Kidney tubule cell (primary cell): ENCODE measurements around the gene FARP1.
"Not testable (repeated sequence)": the region's sequence is repeated elsewhere in the genome, so short reads cannot be mapped to it uniquely, and the experiment has no call there.

Experiments
- DNase-seq: peaks from one replicate; pipeline ENCODE4 v3.0.0-alpha.2; 2018; ENCODE audit warnings: low spot score

Gene FARP1

DNA sequence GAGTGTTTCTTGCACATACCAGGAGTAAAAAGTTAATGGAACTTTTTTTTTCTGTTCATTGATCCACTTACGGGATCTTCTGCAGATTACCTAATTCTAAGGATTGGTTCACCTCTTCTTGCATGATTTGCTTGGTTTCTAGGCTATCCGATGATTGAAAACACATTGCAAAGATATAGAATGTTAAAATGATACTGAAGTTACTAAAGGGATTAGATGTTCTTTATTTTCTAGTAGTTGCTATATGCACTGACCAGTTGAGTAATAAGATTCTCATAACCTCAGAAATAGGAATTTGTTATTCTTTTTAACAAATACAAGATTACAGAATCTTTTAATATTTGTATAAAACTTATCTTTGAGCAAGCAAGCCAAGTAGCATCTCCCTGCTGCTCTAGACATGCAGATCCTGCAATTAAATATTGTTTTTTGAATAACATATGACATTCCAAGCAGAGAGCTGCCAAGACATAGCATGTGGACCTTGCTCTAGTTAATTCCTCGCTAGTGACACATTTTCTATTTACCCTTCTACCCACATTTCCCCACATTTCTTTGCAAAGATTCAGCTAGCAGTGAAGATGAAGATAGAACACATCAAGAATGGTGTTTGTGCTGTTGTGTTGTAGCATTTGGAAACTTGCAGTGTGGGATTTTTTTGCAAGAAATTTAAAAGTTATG, 85.9 kb downstream of the FARP1 start:
- DNase-seq: peak; percentile 25

DNA sequence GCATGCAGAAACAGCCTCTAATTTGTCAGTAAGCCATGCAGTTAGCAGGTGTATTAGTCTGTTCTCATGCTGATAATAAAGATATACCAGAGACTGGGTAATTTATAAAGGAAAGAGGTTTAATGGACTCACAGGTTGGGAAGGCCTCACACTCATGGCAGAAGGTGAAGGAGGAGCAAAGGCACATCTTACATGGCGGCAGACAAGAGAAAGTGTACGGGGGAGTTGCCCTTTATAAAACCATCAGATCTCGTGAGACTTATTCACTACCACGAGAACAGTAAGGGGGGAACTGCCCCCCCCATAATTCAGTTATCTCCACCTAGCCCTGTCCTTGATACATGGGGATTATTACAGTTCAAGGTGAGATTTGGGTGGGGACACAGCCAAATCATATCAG, 87.9 kb downstream of the FARP1 start:
- DNase-seq: not testable (repeated sequence)

DNA sequence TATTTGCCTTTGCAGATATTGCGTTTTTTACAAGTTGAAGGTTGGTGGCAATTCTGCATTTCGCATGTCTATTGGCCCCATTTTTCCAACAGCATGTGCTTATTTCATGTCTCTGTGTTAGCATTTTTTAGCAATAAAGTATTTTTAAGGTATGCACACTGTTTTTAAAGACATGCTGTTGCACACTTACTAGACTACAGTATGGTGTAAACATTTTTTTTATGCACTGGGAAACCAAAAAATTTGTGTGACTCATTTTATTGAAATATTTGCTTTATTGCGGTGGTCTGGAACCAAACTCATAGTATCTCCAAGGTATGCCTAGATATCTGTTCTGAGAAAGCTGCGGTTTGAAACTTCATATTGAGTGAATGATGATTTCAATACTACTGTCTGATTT, 89.6 kb downstream of the FARP1 start:
- no peak for DNase-seq

DNA sequence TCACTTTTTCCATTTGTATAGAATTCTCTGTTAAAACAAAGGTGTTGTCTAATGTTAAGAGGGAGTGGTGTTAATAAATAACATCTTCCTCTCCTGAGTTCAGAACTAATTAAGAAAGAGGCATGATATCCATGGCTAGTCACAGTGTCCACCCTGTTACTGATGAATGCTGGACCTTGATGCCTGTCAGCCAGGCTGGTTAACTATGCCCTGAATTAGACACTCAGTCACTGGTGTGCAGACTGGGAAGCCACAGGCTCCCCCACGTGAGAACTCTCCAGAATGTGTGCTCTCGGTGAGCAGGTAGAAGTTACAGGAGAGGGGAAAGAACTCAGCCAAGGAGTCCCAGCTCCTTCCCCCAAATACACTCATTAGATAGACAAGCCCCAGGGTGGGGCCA, 90.2 kb downstream of the FARP1 start:
- DNase-seq: peak; percentile 78

DNA sequence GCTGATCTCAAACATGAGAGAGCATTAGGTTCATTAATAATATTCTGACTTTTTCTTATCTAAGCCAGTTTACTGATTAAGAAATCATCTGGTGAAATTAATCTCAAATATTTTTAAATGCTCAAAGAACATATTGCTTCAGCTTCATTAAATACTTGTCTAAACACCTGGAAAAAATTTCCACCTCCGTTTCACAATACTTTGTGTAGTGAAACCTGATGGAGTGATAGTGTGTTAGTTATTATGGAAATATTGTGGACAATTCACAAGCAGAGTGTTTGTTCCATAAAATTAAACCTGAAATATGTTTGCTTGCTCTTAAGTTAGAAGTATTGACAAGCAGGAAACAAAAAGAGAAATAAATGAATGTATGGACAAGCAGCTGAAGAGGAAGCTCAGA, 91.5 kb downstream of the FARP1 start:
- DNase-seq: no peak

DNA sequence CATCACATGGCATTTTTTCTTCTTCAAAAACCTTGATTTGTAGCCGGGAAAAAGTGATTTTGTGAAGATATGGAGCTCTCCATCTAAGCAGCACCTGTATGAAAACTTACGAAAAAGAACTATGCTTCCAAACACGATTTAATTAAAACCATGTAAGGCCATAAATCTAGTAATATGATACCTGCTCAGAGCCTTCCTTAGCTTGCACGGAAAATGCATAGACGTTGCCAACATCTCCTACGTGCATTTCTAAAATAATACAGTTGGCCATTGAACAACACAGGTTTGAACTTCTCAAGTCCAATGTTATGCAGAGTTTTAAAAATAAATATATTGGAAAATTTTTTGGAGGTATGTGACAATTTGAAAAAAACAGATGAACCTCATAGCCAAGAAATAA, 93.3 kb downstream of the FARP1 start:
- DNase-seq: no peak

DNA sequence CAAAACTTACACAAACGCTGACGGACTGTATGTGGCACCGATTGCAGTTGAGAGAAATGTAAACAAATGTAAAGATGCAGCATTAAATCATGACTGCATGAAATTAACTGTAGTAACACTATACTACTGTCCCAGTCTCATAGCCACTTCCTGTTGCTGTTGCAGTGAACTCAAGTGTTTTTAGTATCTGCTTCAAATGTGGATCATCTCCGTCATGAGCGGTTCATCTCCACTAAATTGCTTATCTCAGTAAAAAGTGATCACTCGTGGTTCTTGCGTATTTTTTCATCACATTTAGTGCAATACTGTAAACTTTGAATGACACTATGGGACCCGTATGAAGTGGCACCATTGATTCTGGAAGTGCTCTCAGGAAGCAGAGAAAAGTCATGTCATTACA, 94.4 kb downstream of the FARP1 start:
- DNase-seq: no peak

DNA sequence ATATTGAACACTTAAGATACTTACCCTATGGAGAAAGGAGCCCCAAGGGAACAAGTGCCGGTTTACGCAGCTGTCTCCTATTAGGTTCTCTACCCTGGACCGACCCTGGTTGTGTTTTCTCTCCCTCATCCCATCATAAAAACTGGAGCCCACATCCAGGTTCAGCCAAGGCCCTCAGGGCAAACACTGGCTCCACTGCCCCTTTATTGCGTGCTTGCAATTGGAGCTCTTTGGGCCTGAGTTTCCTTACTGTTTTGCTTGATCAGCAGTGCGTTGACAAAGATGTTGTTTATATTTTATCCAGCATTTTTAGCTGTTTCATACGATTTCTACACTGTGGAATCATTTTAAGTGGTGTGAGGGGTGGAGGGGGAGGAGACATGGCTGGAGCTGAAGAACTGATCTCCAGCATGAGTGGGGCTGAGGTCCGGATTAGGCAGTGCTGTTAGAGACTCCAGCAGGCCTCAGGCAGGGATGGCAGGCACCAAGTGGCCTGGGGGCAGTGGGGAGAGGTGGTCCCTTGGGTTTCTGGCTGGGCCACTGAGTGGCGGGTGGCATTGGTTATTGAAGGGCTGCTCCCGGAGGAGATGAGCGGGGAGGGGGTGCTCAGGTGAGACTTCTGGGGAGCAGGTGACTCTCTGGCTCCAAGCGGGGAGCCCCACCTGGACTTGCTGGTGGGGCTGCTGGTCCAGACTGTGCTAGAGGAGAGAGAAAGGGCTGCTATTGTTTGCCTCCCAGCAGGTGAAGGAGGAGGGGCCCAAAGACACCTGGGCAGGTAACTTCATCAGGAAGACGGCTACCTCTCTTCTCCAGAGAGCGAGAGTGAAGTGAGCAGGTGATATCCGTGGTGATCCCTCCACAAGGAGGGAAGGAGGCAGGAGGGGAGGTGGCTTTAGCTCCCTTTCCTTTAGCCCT, 96.5 kb downstream of the FARP1 start:
- peak; percentile 49 for DNase-seq

DNA sequence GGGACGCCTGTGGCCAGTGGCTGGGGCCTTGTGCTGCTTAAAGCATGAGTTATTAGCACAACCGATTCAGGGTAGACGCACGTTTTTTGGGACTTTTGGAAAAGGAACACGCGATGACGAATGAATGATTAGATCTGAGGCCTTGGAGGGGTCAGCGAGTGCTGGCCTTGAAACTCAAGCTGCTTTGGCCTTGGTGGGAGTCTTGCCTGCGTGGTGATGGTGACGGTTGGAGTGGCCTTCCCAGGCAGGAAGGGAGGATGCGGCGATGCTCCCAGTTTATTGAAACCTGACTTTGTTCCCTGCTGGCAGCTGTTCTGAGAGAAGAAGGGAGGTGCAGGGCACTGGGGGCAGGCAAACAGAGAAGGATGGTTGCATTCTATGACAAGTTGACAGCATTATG, 97.2 kb downstream of the FARP1 start:
- no peak for DNase-seq

DNA sequence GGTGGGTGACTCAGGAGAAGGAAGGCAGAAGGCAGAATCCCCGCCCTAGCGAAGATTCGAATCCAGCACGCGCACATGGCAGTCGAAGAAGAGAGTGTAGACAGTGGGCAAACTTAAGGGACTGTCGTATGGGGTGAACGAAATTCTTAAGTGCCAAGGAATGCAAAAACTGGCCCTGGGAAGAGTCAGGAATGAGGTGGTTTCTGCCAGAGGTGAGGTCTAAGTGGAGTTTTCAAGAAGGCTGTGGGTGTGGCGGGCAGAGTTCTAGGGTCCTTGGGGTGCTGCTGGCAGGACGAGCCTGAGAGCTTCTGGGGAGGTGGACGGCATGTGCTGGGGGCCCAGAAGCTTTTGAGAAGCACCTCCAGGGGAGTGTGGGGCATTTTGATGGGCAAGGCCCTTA, 98.1 kb downstream of the FARP1 start:
- DNase-seq: no peak

DNA sequence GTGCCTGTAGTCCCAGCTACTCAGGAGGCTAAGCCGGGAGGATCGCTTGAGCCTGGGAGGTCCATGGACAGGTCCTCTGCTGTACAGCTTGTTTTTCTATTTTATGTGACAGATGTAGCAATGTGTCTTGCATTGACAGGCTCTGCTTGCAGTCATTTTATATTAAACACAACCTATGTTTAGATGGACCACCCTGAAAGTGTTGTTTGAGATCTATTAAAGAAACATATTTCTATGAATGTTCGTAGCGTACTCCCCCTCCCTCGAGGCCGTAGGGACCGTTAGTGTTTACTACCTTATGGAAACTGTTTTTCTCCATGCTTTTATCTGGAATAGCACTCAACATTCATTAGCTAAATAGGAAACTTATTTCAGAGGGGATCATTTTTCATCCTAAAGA, 99.1 kb downstream of the FARP1 start:
- DNase-seq: no peak

DNA sequence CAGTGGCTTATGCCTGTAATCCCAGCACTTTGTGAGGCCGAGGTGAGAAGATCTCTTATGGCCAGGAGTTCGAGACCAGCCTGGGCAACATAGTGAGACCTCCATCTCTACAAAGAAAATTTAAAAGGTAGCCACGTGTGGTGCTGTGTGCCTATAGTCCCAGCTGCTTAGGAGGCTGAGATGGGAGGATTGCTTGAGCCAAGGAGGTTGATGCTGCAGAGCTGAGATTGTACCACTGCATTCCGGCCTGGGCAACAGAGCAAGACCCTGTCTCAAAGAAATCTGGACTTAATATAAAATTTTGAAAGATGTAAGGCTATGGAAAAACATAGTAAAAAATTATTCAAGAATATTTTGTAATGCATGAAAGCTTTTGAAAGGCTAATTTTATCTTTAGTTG, 99.5 kb downstream of the FARP1 start:
- DNase-seq: no peak

DNA sequence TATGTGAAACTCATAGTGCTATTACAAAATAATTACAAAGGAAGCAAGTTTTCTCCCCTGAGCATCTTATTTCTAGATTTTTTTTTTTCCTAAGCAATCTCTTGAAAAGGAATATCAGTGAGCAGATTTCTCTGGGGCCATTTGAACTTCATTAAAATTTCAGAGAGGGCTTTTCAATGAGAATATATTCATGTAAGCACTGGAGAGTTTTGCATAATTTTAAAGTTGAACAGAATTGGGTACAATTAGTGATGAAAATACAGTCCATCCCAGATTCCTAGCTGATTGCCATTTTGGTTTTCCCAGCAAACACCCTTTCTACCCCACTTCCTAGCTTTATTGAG, 101.0 kb downstream of the FARP1 start:
- no peak for DNase-seq

DNA sequence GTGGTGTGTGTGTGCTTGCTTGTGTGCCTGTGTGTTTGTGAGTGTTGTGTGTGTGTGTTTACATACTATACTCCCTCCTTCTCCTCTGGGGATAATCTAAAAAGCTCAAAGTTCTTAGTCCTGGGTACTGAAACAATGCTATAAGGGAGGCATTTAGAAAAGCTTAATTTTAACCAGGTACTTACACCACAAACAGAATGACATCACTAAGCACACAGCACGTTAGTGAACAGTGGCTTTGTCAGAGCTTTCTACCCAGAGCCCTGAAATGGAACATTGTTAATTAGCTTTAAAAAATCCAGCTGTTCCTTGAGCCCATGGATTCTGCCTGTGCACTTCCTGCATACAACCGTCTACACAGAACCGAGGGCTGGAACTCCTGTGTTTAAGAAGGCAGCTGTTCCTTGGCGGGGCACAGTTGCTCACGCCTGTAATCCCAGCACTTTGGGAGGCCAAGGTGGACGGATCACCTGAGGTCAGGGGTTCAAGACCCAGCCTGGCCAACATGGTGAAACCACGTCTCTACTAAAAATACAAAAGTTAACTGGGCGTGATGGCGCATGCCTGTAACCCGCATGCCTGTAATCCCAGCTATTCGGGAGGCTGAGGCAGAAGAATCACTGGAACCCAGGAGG, 103.8 kb downstream of the FARP1 start:
- peak; percentile 68 for DNase-seq

DNA sequence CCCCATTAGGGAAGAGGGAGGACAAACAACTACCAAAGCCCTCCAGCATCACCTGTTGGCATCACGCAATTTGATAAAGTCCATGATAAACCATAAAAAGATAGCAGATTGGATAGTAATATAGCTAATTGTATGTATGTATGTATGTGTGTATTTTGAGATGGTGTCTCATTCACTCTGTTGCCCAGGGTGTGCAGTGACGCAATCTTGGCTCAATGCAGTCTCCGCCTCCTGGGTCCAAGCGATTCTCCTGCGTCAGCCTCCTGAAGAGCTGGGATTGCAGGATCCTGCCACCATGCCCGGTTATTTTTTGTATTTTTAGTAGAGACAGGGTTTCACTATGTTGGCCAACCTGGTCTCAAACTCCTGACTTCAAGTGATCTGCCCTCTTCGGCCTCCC, 108.8 kb downstream of the FARP1 start:
- DNase-seq: no peak

DNA sequence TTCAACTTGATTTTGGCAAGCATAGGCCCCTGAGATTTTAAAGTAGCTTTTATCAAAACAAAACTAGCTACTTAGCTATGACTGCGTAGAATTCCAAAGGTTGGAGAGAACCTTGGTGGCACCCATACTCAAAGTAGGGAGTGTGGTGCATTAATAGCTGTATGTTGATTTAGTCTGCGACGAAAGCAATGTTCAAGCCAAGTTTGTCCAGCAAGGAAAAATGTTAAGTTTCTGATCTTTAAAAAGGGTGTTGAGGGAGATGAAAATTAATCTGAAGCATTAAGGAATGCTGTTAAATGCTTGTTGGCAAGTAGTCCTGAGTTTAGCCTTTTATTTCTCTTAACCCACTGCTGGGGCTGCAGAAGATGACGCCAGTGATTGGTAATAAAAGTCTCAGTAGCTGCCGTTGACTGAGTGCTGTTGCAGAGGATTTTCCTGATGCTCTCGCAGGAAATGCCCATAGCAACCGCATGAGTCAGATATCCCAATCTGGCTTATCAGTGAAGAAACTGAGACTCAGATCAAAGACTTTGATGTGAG, 110.1 kb downstream of the FARP1 start:
- peak; percentile 73 for DNase-seq

DNA sequence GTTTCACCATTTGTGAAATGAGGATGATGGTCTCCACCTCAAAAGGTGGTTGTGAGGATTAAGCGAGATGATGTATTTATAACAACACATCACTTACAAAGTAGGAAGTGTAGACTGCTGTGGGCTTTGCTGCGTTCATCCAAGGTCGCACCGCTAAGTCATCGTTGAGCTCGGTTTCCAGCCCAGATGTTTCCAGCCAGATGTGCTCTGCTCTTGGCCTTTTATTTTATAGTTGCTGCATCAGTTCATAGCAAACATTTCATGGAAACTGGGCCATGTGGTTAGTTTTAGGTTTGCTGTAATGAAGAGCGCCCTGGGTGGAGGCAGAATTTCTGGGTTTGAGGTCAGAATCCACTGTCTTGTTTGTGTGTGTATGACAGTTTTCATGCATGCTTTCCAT, 110.6 kb downstream of the FARP1 start:
- DNase-seq: no peak

DNA sequence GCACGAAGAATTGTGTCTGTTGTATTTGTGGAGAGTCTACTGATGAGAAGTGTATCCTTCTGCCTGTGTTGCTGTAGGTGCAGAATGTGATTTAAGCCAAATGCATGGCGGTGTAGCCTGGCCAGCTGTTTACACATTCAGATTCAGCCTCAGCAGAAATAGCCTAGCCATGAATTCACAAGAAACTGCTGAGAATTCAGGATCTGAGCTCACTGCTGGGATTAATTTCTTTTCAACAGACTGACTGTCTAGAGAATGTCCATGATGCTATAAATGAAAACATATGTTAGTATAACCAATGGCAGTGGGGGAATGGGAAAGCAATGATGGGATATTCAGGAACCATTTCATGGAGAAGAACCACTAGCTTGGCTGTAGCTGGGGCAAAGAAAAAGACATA, 111.6 kb downstream of the FARP1 start:
- DNase-seq: no peak

DNA sequence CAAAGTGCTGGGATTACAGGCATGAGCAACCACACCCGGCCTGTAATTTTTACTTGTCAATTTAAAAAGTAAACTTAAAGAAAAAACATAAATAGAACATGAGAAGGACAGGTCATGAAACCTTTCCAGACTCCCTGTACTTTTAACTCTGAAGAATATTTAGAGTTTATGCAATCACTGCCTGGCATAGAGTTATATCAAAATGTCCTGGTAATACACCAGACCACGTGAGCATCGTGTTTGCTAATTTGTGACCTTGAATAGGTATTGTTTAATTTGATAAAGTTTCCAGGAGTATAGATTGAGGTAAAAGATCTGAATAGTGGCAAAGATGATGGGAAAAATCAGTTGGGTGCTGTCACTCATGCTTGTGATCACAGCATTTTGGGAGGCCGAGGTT, 115.3 kb downstream of the FARP1 start:
- DNase-seq: no peak

DNA sequence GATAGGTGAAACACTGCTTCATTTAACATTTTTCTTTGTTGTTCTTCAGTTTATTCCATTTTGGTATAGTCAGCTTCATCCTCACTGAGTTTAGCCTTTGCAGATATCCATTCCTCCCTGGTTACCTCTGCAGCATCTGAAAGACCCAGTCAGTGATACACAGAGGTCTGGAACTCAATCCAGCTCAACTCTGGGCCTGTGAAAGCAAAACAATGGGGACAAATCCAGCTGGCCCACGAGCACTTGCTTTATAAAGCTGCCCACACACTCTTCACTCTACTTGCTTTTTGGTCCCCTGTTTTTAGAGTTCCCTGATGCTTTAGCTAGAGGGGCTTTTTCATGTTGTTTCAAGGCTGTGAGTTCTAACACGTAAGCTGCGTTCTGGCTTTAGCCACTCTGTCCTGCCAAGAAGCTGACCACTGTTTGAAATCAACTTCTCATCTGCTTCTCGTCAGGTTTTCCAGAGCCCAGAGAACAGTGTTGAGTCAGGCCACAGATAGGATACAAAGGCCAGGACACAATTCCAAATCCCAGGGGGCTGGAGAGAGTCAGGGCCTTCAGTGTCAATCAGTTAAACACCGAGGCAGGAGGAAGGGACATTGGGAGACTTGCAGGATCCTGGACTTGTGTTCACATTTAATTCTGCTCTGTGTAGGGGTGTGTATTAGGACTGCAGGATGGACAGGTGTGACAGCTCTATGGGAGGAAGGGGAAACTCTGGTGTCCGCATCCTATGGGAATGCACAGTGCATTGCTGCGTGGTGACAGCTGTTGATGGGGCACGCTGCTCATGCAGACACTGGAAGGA, 117.7 kb downstream of the FARP1 start:
- DNase-seq: no peak

DNA sequence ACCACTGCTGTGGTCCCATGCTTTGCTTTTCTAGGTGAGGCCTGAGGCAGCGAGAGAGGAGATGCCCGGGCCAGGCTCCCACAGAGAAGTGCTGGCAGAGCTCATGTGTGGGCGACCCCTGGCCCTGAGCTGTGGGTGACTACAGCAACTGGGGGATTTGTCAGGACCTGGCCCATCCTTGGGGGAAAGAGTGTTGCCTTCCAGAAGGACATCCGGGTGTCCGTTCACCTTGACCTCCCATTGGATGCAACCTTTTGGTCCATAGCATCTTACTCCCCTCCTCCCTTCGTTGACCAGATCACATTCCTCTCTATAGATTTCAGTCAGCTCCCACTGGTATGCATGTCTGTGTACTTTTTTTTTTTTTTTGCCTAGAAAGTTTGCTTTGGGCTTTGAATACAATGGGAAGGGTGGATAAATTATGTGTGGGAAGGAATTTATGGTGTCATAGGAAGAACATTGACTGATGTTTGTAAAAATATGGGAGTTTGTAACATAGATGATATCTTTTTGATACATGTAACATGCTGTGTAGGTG, 118.3 kb downstream of the FARP1 start:
- no peak for DNase-seq

DNA sequence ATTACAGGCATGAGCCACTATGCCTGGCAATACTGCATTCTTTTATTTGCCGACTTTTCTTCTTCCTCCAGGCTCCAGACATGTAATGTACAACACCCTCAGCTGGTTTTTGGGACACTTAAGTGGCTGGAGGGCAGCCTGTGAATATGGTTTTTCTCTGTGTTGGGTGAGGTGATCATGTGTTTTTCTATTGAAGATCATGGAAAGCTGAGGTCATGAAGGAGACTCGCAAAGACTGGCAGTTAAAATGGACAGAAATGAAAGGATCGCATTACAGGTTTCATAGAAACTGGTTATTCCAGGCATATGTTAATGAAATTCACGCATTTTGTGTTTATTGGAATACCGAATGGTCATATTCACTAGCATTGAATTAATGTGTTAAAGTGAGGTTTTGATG, 119.4 kb downstream of the FARP1 start:
- DNase-seq: no peak
